ENCODE results near the gene ATP5IF1. TPM values are rescaled to one million over a fixed set of nuclear protein-coding genes. Genes with fewer than 3 reads are reported as not detected.

The ATP5IF1 gene
- total and polyA plus RNA-seq, 2 of the 13 experiments (the other 11 are each of a cell fraction or from before 2014, with no cell fraction given): 97.7 to 131 TPM

GRCh38 chr1:28259252-28259933 lies 23.5 kb downstream of the ATP5IF1 start, which contains the start of gene SESN2 (continued):
- peak; percentile 68 for TF ChIP-seq AGO2 (optimal IDR thresholded peaks at IDR 0.05; ENCODE audit: low read depth, low read length)
- TF ChIP-seq ZNF737 (CRISPR knock-in tag; IDR thresholded peaks at IDR 0.05; ENCODE audit: borderline replicate concordance): no peak
- peak; percentile 89; the same call in 1 of the 2 replicates for TF ChIP-seq NFKB2 (CRISPR knock-in tag; IDR thresholded peaks at IDR 0.05; ENCODE audit: borderline replicate concordance)
- no peak for TF ChIP-seq WIZ (CRISPR knock-in tag; IDR thresholded peaks at IDR 0.05)
- TF ChIP-seq, protein P1, sequence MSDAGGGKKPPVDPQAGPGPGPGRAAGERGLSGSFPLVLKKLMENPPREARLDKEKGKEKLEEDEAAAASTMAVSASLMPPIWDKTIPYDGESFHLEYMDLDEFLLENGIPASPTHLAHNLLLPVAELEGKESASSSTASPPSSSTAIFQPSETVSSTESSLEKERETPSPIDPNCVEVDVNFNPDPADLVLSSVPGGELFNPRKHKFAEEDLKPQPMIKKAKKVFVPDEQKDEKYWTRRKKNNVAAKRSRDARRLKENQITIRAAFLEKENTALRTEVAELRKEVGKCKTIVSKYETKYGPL (CRISPR knock-in tag; IDR thresholded peaks at IDR 0.05): 0 out of 2 replicates have a peak, but pooled peaks have one; percentile 48
- TF ChIP-seq FOSL1 (CRISPR knock-in tag; IDR thresholded peaks at IDR 0.05; ENCODE audit: borderline replicate concordance): no peak
- TF ChIP-seq, protein P2, sequence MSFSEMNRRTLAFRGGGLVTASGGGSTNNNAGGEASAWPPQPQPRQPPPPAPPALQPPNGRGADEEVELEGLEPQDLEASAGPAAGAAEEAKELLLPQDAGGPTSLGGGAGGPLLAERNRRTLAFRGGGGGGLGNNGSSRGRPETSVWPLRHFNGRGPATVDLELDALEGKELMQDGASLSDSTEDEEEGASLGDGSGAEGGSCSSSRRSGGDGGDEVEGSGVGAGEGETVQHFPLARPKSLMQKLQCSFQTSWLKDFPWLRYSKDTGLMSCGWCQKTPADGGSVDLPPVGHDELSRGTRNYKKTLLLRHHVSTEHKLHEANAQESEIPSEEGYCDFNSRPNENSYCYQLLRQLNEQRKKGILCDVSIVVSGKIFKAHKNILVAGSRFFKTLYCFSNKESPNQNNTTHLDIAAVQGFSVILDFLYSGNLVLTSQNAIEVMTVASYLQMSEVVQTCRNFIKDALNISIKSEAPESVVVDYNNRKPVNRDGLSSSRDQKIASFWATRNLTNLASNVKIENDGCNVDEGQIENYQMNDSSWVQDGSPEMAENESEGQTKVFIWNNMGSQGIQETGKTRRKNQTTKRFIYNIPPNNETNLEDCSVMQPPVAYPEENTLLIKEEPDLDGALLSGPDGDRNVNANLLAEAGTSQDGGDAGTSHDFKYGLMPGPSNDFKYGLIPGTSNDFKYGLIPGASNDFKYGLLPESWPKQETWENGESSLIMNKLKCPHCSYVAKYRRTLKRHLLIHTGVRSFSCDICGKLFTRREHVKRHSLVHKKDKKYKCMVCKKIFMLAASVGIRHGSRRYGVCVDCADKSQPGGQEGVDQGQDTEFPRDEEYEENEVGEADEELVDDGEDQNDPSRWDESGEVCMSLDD (CRISPR knock-in tag; IDR thresholded peaks at IDR 0.05; ENCODE audit: borderline replicate concordance): no peak
- TF ChIP-seq, protein P3, sequence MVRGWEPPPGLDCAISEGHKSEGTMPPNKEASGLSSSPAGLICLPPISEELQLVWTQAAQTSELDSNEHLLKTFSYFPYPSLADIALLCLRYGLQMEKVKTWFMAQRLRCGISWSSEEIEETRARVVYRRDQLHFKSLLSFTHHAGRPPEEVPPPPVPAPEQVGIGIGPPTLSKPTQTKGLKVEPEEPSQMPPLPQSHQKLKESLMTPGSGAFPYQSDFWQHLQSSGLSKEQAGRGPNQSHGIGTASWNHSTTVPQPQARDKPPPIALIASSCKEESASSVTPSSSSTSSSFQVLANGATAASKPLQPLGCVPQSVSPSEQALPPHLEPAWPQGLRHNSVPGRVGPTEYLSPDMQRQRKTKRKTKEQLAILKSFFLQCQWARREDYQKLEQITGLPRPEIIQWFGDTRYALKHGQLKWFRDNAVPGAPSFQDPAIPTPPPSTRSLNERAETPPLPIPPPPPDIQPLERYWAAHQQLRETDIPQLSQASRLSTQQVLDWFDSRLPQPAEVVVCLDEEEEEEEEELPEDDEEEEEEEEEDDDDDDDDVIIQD (CRISPR knock-in tag; IDR thresholded peaks at IDR 0.05; ENCODE audit: low read depth): peak; percentile 7; the same call in 1 of the 2 replicates
- no peak for TF ChIP-seq ZNF207 (IDR thresholded peaks at IDR 0.05; ENCODE audit: borderline replicate concordance)
- peak; percentile 84 for TF ChIP-seq HCFC1 (IDR thresholded peaks at IDR 0.05; ENCODE audit: low read depth, low read length)
- TF ChIP-seq SKI (IDR thresholded peaks at IDR 0.05; ENCODE audit: partially characterized antibody): no peak
- TF ChIP-seq KAT7 (CRISPR knock-in tag; IDR thresholded peaks at IDR 0.05; ENCODE audit: borderline replicate concordance): peak; percentile 52; the same call in 1 of the 2 replicates
- TF ChIP-seq ZNF138 (CRISPR knock-in tag; IDR thresholded peaks at IDR 0.05; ENCODE audit: low read depth): no peak
- TF ChIP-seq TP53 (CRISPR knock-in tag; conservative IDR thresholded peaks at IDR 0.05): 0 out of 2 replicates have a peak, but pooled peaks have one; percentile 10
- TF ChIP-seq ZBTB1 (CRISPR knock-in tag; IDR thresholded peaks at IDR 0.05; ENCODE audit: borderline replicate concordance): no peak
- TF ChIP-seq, protein P4, sequence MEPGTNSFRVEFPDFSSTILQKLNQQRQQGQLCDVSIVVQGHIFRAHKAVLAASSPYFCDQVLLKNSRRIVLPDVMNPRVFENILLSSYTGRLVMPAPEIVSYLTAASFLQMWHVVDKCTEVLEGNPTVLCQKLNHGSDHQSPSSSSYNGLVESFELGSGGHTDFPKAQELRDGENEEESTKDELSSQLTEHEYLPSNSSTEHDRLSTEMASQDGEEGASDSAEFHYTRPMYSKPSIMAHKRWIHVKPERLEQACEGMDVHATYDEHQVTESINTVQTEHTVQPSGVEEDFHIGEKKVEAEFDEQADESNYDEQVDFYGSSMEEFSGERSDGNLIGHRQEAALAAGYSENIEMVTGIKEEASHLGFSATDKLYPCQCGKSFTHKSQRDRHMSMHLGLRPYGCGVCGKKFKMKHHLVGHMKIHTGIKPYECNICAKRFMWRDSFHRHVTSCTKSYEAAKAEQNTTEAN (CRISPR knock-in tag; conservative IDR thresholded peaks at IDR 0.05): no peak
- TF ChIP-seq ZNF33A (CRISPR knock-in tag; IDR thresholded peaks at IDR 0.05; ENCODE audit: borderline replicate concordance): 0 out of 2 replicates have a peak, but pooled peaks have one; percentile 61
- TF ChIP-seq REXO4 (CRISPR knock-in tag; IDR thresholded peaks at IDR 0.05; ENCODE audit: borderline replicate concordance): no peak
- TF ChIP-seq MEIS2 (CRISPR knock-in tag; IDR thresholded peaks at IDR 0.05): peak; percentile 78
- TF ChIP-seq MIER3 (CRISPR knock-in tag; IDR thresholded peaks at IDR 0.05; ENCODE audit: borderline replicate concordance): no peak
- no peak for TF ChIP-seq HMGA1 (CRISPR knock-in tag; conservative IDR thresholded peaks at IDR 0.05)

Measured in HepG2 (cell line).